ENCODE data around the gene NAALADL2. TPM values are rescaled to one million over a fixed set of nuclear protein-coding genes. Genes with fewer than 3 reads are reported as not detected.

Gene NAALADL2
- total and polyA plus RNA-seq, 2 experiments from 2014 or later: 3.4 to 15.3 TPM

- H3K4me3 ChIP-seq: no peak overlapping the region
- H3K4me1 ChIP-seq (ENCODE audit: insufficient read depth): no peaks in the 10 kb centered on the region
- H3K27me3 ChIP-seq: no peaks in the 10 kb centered on the region
- TF ChIP-seq EZH2 (IDR thresholded peaks at IDR 0.05; ENCODE audit: borderline replicate concordance) (no peak), EZH2phosphoT487 (IDR thresholded peaks at IDR 0.05; ENCODE audit: low read depth, severe bottlenecking, unreplicated experiment) (no peak)
- H3K27ac ChIP-seq: no peak overlapping the region
- H2AFZ ChIP-seq: no peak overlapping the region
- 94% methylated on average over 1 of the region's 1 CpG for WGBS (ENCODE audit: low lambda C conversion rate, missing lambda C conversion rate)
- no peak overlapping the region for H3K4me2 ChIP-seq
- H3K36me3 ChIP-seq (replicated peaks; ENCODE audit: insufficient read depth, low read depth): no peaks in the 10 kb centered on the region
- no peaks in the 10 kb centered on the region for H3K9me3 ChIP-seq (ENCODE audit: low read depth)
- DNase-seq (ENCODE audit: low spot score): no peak
- no peaks in the 10 kb centered on the region for H4K20me1 ChIP-seq (ENCODE audit: insufficient read depth, poor library complexity, severe bottlenecking)
- no peaks in the 10 kb centered on the region for H3K9me2 ChIP-seq (replicated peaks; ENCODE audit: insufficient read depth)
- no peaks in the 10 kb centered on the region for H3K79me2 ChIP-seq
Measured at GRCh38 chr3:175552929-175553328, 693.8 kb downstream of the NAALADL2 start.

- Histone ChIP-seq H3K27me3 (no peaks in the 10 kb centered on the region), H2AFZ (no peak overlapping the region), H4K20me1 (ENCODE audit: insufficient read depth, poor library complexity, severe bottlenecking) (no peaks in the 10 kb centered on the region), H3K4me3 (no peak overlapping the region), H3K79me2 (no peaks in the 10 kb centered on the region), H3K4me1 (ENCODE audit: insufficient read depth) (no peaks in the 10 kb centered on the region), H3K27ac (no peak overlapping the region), H3K4me2 (no peak overlapping the region), H3K9me3 (ENCODE audit: low read depth) (peaks cover 10% of the 10 kb centered on the region), H3K36me3 (replicated peaks; ENCODE audit: insufficient read depth, low read depth) (no peaks in the 10 kb centered on the region), H3K9me2 (replicated peaks; ENCODE audit: insufficient read depth) (no peaks in the 10 kb centered on the region)
- TF ChIP-seq, protein P1, sequence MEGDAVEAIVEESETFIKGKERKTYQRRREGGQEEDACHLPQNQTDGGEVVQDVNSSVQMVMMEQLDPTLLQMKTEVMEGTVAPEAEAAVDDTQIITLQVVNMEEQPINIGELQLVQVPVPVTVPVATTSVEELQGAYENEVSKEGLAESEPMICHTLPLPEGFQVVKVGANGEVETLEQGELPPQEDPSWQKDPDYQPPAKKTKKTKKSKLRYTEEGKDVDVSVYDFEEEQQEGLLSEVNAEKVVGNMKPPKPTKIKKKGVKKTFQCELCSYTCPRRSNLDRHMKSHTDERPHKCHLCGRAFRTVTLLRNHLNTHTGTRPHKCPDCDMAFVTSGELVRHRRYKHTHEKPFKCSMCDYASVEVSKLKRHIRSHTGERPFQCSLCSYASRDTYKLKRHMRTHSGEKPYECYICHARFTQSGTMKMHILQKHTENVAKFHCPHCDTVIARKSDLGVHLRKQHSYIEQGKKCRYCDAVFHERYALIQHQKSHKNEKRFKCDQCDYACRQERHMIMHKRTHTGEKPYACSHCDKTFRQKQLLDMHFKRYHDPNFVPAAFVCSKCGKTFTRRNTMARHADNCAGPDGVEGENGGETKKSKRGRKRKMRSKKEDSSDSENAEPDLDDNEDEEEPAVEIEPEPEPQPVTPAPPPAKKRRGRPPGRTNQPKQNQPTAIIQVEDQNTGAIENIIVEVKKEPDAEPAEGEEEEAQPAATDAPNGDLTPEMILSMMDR (IDR thresholded peaks at IDR 0.05; ENCODE audit: poor library complexity): no peak
- TF ChIP-seq EZH2 (IDR thresholded peaks at IDR 0.05; ENCODE audit: borderline replicate concordance) (no peak), EZH2phosphoT487 (IDR thresholded peaks at IDR 0.05; ENCODE audit: low read depth, severe bottlenecking, unreplicated experiment) (no peak)
- DNase-seq (ENCODE audit: low spot score): no peak
Measured at GRCh38 chr3:175554801-175555200, 695.7 kb downstream of the NAALADL2 start.

- Histone ChIP-seq H3K4me1 (ENCODE audit: insufficient read depth) (no peaks in the 10 kb centered on the region), H4K20me1 (ENCODE audit: insufficient read depth, poor library complexity, severe bottlenecking) (no peaks in the 10 kb centered on the region), H3K36me3 (replicated peaks; ENCODE audit: insufficient read depth, low read depth) (no peaks in the 10 kb centered on the region), H3K4me3 (no peak overlapping the region), H3K27me3 (no peaks in the 10 kb centered on the region), H3K4me2 (no peak overlapping the region), H3K27ac (no peak overlapping the region), H3K9me2 (replicated peaks; ENCODE audit: insufficient read depth) (no peaks in the 10 kb centered on the region), H3K9me3 (ENCODE audit: low read depth) (peaks cover 10% of the 10 kb centered on the region), H3K79me2 (no peaks in the 10 kb centered on the region), H2AFZ (no peak overlapping the region)
- 96% methylated on average over 1 of the region's 1 CpG for WGBS (ENCODE audit: low lambda C conversion rate, missing lambda C conversion rate)
- TF ChIP-seq, protein P1 (IDR thresholded peaks at IDR 0.05; ENCODE audit: poor library complexity): no peak
- no peak for TF ChIP-seq EZH2phosphoT487 (IDR thresholded peaks at IDR 0.05; ENCODE audit: low read depth, severe bottlenecking, unreplicated experiment)
- no peak for TF ChIP-seq EZH2 (IDR thresholded peaks at IDR 0.05; ENCODE audit: borderline replicate concordance)
- no peak for DNase-seq (ENCODE audit: low spot score)
Measured at GRCh38 chr3:175558261-175558660, 699.1 kb downstream of the NAALADL2 start.

DNA sequence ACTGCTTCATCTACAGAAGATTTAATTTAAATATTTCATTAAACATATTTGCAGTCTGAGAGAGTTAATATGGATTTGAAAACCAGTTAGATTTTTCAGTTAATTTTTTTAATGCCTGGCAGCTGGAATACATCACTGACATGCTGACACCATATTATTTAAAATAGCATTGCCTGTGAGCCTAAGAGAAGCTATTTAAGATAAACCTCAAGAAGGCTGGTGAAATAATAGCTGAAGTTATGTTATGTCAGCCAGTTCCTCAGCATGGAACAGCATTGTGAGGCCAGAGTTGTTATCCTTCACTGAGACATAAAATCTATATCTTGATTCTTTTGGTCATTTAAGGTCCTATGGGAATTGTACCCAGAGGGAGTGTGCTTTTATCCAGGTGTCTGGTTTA, 705.2 kb downstream of the NAALADL2 start:
- no peaks in the 10 kb centered on the region for H4K20me1 ChIP-seq (ENCODE audit: insufficient read depth, poor library complexity, severe bottlenecking)
- H3K27me3 ChIP-seq: no peaks in the 10 kb centered on the region
- no peak overlapping the region for H3K4me3 ChIP-seq

More for the DNA sequence above, 705.2 kb downstream of the NAALADL2 start:
- no peaks in the 10 kb centered on the region for H3K9me3 ChIP-seq (ENCODE audit: low read depth)
- TF ChIP-seq, protein P1 (IDR thresholded peaks at IDR 0.05; ENCODE audit: poor library complexity): no peak
- TF ChIP-seq EZH2phosphoT487 (IDR thresholded peaks at IDR 0.05; ENCODE audit: low read depth, severe bottlenecking, unreplicated experiment): no peak
- TF ChIP-seq EZH2 (IDR thresholded peaks at IDR 0.05; ENCODE audit: borderline replicate concordance): no peak
- H3K4me1 ChIP-seq (ENCODE audit: insufficient read depth): no peaks in the 10 kb centered on the region
- H3K4me2 ChIP-seq: no peak overlapping the region
- no peak overlapping the region for H3K27ac ChIP-seq
- DNase-seq (ENCODE audit: low spot score): no peak
- peaks cover 3% of the 10 kb centered on the region for H3K36me3 ChIP-seq (replicated peaks; ENCODE audit: insufficient read depth, low read depth)
- H3K9me2 ChIP-seq (replicated peaks; ENCODE audit: insufficient read depth): no peaks in the 10 kb centered on the region
- no peaks in the 10 kb centered on the region for H3K79me2 ChIP-seq
- H2AFZ ChIP-seq: no peak overlapping the region

All from hepatocyte (in vitro differentiated cells).